GM21447 (cell line): ENCODE measurements around the gene ANGPTL7.

ENCODE experiments used
- ATAC-seq: cut with Tn5 transposase; IDR thresholded peaks from one replicate; pipeline ENCODE4 v1.9.1; 2021; ENCODE audit not compliant: unreplicated experiment

The ANGPTL7 gene

GRCh38 chr1:11198851-11199594, 9.9 kb downstream of the ANGPTL7 start:
- no peak for ATAC-seq

DNA sequence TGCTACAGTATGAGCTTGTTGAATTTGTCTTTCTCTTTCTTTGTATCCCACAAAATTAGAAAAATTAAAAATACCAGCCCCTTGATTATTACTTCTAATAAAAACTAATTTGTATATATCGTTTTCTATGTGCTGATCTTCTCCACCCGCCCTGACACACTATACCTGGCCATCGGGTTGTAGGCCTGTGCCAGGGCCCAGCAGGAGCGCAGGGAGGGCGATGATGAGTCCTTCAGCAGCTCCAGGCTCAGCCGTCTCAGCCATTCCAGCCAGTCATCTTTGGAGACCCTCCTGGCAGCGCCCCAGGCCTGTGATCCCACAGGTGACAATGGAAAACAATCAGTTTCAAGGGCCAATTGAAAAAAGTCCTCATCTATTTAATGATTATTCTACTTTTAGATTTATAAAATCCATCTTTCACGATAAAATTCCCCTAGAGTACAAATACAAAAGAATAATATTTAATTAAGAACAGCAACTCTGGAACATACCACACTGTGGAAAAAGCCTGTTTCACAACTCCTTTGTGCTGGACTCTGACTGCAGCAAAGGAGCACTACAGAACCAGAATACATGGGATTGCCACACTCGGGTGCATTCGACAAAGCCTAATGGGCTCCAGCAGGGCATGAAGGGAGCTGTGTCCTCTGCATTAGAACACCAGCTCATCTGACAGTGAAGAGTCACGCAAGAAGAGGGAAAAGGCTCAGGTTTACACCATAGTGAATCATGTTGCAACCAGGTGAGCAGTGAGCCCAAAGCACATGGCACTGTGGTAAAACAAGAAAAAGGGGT, 15.4 kb downstream of the ANGPTL7 start:
- ATAC-seq, result no peak

DNA sequence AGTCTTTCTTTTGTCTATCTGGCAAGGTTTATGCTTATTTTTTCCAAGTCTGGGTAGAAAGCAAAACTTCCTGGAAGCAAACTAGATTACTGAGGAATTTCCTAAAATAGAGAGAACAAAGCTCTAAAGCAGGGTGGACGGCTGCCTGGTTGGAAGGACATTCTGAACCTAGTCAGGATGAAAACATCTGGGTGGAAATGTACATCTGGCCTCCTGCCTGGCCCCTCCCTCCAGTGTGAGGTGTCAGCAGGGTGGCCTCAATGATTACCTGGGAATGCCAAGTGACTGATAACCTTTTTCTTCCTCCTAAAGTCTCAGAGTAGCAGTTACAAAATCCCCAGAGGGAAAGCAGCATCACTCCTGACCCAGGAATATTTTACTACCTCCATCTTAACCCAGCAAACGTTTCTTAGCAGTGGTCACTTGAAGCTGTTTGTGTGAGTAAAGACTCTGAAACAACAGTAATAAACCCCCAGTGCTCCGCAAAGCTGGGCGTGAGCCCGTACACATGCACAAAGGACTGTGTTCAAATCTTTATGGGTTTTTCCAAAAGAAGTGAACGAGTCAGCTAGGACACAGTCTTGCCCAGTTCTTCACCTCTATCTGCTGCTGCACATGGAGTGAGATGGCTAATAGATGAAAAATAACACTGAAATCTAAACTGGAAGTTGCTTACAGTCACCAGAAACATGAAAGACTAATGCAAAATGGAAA, 18.9 kb downstream of the ANGPTL7 start:
- no peak for ATAC-seq

- ATAC-seq, result no peak
Measured at GRCh38 chr1:11211461-11211860, 22.3 kb downstream of the ANGPTL7 start.

DNA sequence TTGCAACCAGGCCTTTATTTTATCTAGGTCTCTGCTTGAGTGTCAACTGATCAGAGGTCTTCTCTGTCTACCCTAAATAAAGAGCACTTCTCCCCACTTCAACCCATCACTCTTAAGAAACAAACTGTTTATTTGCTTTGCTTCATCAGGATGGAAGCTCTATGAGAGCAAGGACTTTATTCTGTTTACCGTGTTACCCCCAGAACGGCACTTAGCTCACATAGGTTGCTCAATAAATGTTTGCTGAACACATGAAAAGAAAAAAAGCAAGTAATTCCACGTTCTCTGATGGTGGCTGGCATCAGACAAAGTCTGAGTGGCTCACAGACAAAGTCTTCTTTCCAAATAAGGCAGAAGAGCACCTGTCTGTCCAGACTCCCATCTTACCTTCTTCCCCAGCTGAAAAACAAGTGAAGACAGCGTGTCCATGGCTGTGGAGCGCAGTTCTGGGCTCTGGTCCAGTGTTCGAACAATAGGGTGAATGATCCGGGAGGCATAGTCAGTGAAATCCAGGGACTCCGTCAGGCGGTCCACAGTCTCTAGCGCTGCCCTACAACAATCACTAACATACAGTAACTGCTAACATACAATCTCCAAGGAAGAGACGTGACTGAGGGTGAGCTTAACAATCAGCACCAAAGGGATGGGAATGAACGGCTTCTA, 22.9 kb downstream of the ANGPTL7 start:
- ATAC-seq, result no peak

GRCh38 chr1:11214698-11215380, 25.7 kb downstream of the ANGPTL7 start:
- ATAC-seq, result no peak

GRCh38 chr1:11215381-11216005, 26.3 kb downstream of the ANGPTL7 start:
- ATAC-seq, result no peak

DNA sequence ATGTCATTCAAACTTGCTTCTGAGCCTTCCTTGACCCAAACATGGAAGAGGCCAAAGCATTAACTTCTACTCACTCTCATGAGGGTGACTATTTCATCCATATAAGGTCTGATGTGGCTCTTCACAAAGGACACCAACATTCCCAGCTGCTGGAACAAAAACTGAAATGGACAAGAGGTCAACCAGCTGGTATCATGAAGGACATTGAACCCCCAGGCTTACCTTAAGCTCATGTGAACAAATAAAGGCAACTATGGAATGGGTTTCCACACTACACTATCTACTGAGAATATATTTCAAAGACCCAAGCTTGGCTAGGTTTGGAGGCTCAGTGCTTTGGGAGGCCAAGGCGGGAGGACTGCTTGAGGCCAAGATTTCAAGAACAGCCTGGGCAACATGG, 26.9 kb downstream of the ANGPTL7 start:
- no peak for ATAC-seq

- ATAC-seq, result peak; percentile 77
Measured at GRCh38 chr1:11227106-11228077, 38.2 kb downstream of the ANGPTL7 start.

DNA sequence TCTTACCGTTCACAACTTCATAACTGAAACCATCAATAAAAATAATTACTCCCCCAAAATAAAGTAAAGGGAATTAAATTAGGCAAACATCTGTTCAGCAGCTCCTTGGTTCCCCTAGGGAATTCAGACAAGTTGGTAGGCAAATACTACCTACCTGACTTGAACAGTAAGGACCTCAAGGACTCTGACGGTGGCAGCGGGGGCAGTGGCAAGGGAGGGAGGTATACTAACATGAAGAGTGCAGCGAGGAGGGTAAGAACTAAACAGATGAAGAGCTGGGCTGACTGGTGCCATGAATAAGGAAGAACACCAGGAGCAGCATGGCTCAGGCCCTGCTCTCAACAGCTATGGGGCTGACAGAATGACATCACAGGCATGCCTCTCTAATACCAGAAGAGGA, 40.0 kb downstream of the ANGPTL7 start:
- ATAC-seq, result no peak

GRCh38 chr1:11233208-11233607, 44.1 kb downstream of the ANGPTL7 start:
- ATAC-seq, result no peak

DNA sequence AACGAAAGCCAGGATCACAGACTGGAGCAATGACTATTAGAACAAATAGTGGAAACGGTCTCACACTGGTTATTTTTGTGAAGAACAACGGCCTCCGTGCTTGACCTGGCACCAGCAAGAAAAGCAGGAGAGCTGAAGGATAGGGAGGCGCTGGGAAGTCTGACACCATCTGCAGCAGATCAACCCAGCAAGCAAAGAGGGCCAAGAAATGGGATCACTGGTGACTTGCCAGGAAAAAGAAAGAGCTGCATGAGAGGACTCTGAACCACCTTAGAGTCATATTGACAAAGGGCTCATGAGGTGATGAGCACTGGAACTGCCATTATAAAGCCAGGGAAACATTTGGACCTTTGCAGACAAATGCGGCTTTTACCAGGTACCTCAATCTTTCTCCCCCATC, 48.2 kb downstream of the ANGPTL7 start:
- no peak for ATAC-seq

DNA sequence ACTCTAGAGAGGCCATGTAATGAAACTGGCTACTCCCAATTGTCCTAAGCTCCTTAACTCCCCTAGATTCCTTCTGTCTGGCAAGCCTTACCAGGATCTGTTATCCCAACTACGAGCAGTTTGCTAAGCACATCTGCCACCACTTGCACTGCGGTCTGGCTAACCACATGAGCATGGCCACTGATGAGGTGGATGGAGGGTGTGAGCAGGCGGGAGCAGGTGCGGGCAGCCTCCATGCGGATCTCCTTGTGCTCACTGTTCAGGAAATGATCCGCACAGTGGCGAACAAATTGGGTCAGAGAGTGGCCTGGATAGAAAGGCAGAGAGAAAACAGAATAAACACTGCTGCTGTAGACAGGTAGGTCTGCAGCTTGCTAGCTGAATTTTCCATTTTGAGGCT, 49.2 kb downstream of the ANGPTL7 start:
- ATAC-seq, result no peak

- no peak for ATAC-seq
Measured at GRCh38 chr1:11245248-11245647, 56.1 kb downstream of the ANGPTL7 start.
